A673 (cell line): ENCODE measurements around the gene MTMR8. TPM values are rescaled to one million over a fixed set of nuclear protein-coding genes. Genes with fewer than 3 reads are reported as not detected.

ENCODE experiments used
- BruUV-seq: library from RNA; stranded (reverse); fragments of 400-500 nt; replicated peaks from 2 replicates; lab custom pipeline; 2021; lab: Mats Ljungman, UMichigan
- CTCF ChIA-PET: fragments of 300-600 bp; sonication (Branson Sonifier 250); formaldehyde crosslinking; loops from one replicate; lab custom pipeline; 2022; ENCODE audit warnings: antibody characterized with exemption; lab: Charles Lee
- POLR2A ChIA-PET: fragments of 300-600 bp; sonication (Branson Sonifier 250); formaldehyde crosslinking; loops from one replicate; lab custom pipeline; 2022; ENCODE audit warnings: antibody characterized with exemption; ENCODE audit not compliant: low non-redundant PET; lab: Charles Lee
- DNase-seq: peaks from one replicate; pipeline ENCODE4 v3.0.0-alpha.2; 2015; ENCODE audit warnings: low spot score
- H3K27ac ChIP-seq: fragments of 200-600 bp; sonication (generic); 2 replicates; pipeline ENCODE4 v1.5.1; 2016; ENCODE audit warnings: mixed run types, low read depth, mild to moderate bottlenecking, mixed read lengths, antibody characterized with exemption, low read length; ENCODE audit not compliant: poor library complexity, severe bottlenecking
- H3K27me3 ChIP-seq: fragments of 200-600 bp; sonication (generic); replicated peaks from 2 replicates; pipeline ENCODE4 v1.6.1; 2017; ENCODE audit warnings: mixed run types, low read depth, mild to moderate bottlenecking, mixed read lengths, antibody characterized with exemption, low read length; ENCODE audit not compliant: insufficient read depth, poor library complexity
- H3K36me3 ChIP-seq: fragments of 200-600 bp; sonication (generic); 2 replicates; pipeline ENCODE4 v1.6.1; 2016; ENCODE audit warnings: mixed run types, mild to moderate bottlenecking, mixed read lengths, antibody characterized with exemption, low read length; ENCODE audit not compliant: insufficient read depth, poor library complexity, severe bottlenecking
- H3K4me1 ChIP-seq: fragments of 200-600 bp; sonication (generic); 2 replicates; pipeline ENCODE4 v1.6.1; 2017; ENCODE audit warnings: mixed run types, mild to moderate bottlenecking, mixed read lengths, antibody characterized with exemption, low read length; ENCODE audit not compliant: insufficient read depth, poor library complexity, severe bottlenecking
- H3K4me3 ChIP-seq: fragments of 200-600 bp; sonication (generic); 2 replicates; pipeline ENCODE4 v1.5.1; 2016; ENCODE audit warnings: low read depth, mixed run types, mild to moderate bottlenecking, mixed read lengths, low read length; ENCODE audit not compliant: poor library complexity, severe bottlenecking
- H3K9me3 ChIP-seq: fragments of 200-600 bp; sonication (generic); 2 replicates; pipeline ENCODE4 v1.6.1; 2016; ENCODE audit warnings: mixed run types, low read depth, mild to moderate bottlenecking, mixed read lengths, antibody characterized with exemption, low read length; ENCODE audit not compliant: poor library complexity, severe bottlenecking
- EZH2 ChIP-seq: fragments of 200-600 bp; sonication (generic); IDR thresholded peaks from 2 replicates; pipeline ENCODE4 v1.6.1; 2017; ENCODE audit warnings: borderline replicate concordance, low read depth, mild to moderate bottlenecking, mixed read lengths, antibody characterized with exemption, low read length; ENCODE audit not compliant: poor library complexity, severe bottlenecking
- intact Hi-C: fragments of 100-400 bp; cut with micrococcal nuclease; formaldehyde crosslinking; loops from one replicate; pipeline ENCODE4 v1.10.0; 2022; ENCODE audit not compliant: unreplicated experiment
- total RNA-seq: library from RNA; stranded (reverse); gene quantifications from 2 replicates; pipeline ENCODE4 v1.2.3, GENCODE V29; 2021
- TF ChIP-seq, protein P1 (sequence below): fragments of 300-800, 200-600 bp; sonication (generic); conservative IDR thresholded peaks from 2 replicates; pipeline ENCODE4 v1.5.1; 2017; ENCODE audit warnings: low read depth, mild to moderate bottlenecking, antibody characterized with exemption, low read length, moderate library complexity, mixed read lengths

The MTMR8 gene
- total RNA-seq, 1 experiment from 2014 or later = not detected

DNA sequence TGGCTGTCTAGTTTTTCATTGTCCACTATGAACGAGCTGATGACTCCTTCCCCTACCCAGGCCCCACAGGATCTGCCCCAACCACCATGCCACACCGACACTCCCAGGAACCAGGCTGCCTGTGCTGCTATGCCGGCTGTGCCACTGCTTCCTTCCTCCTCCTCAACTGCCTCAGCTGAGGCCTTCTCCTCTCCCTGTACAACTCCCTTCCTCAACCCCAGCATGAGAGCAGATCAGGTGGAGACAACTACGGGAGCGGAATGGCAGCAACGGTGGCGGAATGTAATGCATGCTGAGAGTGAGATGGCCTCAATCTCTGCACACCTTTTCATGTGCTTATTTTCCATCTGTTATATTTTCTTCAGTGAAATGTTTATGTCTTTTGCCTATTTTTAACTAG is 88.5 kb downstream of the MTMR8 start:
- DNase-seq = no peak
- no peak for TF ChIP-seq EZH2
- TF ChIP-seq, protein P1, sequence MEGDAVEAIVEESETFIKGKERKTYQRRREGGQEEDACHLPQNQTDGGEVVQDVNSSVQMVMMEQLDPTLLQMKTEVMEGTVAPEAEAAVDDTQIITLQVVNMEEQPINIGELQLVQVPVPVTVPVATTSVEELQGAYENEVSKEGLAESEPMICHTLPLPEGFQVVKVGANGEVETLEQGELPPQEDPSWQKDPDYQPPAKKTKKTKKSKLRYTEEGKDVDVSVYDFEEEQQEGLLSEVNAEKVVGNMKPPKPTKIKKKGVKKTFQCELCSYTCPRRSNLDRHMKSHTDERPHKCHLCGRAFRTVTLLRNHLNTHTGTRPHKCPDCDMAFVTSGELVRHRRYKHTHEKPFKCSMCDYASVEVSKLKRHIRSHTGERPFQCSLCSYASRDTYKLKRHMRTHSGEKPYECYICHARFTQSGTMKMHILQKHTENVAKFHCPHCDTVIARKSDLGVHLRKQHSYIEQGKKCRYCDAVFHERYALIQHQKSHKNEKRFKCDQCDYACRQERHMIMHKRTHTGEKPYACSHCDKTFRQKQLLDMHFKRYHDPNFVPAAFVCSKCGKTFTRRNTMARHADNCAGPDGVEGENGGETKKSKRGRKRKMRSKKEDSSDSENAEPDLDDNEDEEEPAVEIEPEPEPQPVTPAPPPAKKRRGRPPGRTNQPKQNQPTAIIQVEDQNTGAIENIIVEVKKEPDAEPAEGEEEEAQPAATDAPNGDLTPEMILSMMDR = no peak
- H3K27me3 ChIP-seq = no peaks in the 10 kb centered on the region
- ChIA-PET CTCF (no interaction called here), POLR2A (no interaction called here)
- no TSS peak for BruUV-seq
- no peaks in the 10 kb centered on the region for H3K4me1 ChIP-seq
- H3K27ac ChIP-seq = no peak overlapping the region
- no peak overlapping the region for H3K4me3 ChIP-seq
- intact Hi-C loops = no loop called here
- peaks cover 14% of the 10 kb centered on the region for H3K9me3 ChIP-seq
- H3K36me3 ChIP-seq = no peaks in the 10 kb centered on the region

DNA sequence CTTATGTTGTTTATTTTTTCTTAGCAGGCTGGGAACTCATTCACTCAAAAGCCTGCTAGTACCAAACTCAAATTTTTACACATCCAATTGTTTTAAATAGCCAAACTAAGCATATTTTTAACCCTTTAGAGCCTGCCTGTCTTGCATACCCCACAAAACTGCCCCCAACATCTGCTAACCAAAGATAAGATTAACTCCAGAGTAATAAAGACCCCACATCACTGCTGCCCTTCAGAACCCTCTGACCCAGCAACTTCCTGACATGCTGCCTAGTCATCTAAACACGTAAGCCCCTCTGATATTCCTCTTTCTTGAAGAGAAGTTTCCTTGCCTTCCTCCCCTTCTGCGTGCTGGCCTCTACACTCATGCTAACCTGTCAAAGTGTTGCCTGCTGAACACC is 104.1 kb downstream of the MTMR8 start:
- TF ChIP-seq EZH2 = no peak
- TF ChIP-seq, protein P1 = no peak
- H3K36me3 ChIP-seq = no peaks in the 10 kb centered on the region
- no TSS peak for BruUV-seq
- POLR2A ChIA-PET = no interaction called here
- intact Hi-C loops = no loop called here
- H3K4me3 ChIP-seq = no peak overlapping the region
- H3K27ac ChIP-seq = no peak overlapping the region
- no peak for DNase-seq
- peaks cover 12% of the 10 kb centered on the region for H3K9me3 ChIP-seq
- H3K4me1 ChIP-seq = no peaks in the 10 kb centered on the region
- no peaks in the 10 kb centered on the region for H3K27me3 ChIP-seq
- CTCF ChIA-PET = no interaction called here

DNA sequence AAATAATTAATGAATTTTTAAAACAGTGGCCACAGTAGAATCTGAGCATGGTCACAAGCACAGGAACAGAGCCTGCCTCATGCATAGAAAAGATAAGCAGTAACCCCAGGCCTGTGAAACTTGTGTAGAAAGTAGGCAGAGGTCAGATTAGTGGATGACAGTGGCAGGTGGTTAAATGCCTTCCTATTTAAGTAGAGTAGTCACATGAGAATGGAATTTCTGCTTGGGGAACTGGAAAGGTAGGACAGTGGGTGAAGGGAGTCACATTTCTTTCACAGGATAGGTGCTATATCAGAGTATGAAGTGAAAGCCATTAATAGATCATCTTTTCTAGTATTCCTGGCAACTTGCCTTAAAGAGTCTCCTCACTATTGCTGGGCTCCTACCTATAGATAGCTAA is 130.0 kb downstream of the MTMR8 start:
- H3K27me3 ChIP-seq = no peaks in the 10 kb centered on the region
- POLR2A ChIA-PET = no interaction called here
- peaks cover 5% of the 10 kb centered on the region for H3K9me3 ChIP-seq
- H3K4me1 ChIP-seq = no peaks in the 10 kb centered on the region
- CTCF ChIA-PET = no interaction called here
- no TSS peak for BruUV-seq
- H3K27ac ChIP-seq = no peak overlapping the region
- TF ChIP-seq, protein P1 = no peak
- no peak for TF ChIP-seq EZH2
- no peak overlapping the region for H3K4me3 ChIP-seq
- no peaks in the 10 kb centered on the region for H3K36me3 ChIP-seq
- no peak for DNase-seq
- intact Hi-C loops = no loop called here
